Measurements from ENCODE around the gene FHIT. TPM values are rescaled to one million over a fixed set of nuclear protein-coding genes. Genes with fewer than 3 reads are reported as not detected.

Gene FHIT
- total and polyA plus RNA-seq, 2 of the 4 experiments (the other 2 are of a cell fraction) = 0.07 TPM; not detected in 1

DNA sequence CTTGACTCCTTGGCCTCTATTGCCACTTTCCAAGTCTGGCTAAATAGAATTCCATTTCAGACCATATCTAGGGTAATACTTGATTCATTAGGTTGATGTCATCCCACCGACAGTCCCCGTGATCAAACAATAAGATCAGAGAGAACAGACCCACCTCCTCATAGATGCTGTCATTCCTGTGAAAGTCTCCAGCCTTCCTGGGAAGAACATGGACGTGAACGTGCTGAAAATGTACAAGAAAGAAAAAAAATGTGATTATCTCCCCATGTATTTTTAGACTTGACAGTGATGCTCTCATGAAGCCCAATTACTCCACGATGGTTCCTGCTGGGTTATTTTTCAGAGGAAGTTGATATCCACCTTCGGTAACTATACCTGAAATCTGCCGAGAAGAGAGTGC is 1329.1 kb downstream of the FHIT start:
- no peak overlapping the region for H3K4me2 ChIP-seq (ENCODE audit: low read depth, low read length)
- H2AK5ac ChIP-seq (ENCODE audit: low read depth, low read length) = no peak overlapping the region
- H3K4ac ChIP-seq (ENCODE audit: low read depth, low read length) = no peak overlapping the region
- no peak overlapping the region for H3K14ac ChIP-seq (replicated peaks; ENCODE audit: low read depth, low read length)
- BruUV-seq (replicated peaks) = no TSS peak
- H3K23ac ChIP-seq (ENCODE audit: low read depth, low read length) = no peak overlapping the region
- H2BK5ac ChIP-seq (ENCODE audit: low read depth, low read length, poor library complexity, severe bottlenecking) = no peak overlapping the region
- no peaks in the 10 kb centered on the region for H3K27me3 ChIP-seq (ENCODE audit: control insufficient read depth, insufficient read depth, low read length)
- H2AK9ac ChIP-seq (replicated peaks; ENCODE audit: low read depth, low read length, poor library complexity) = no peak overlapping the region
- TF ChIP-seq MAFK (IDR thresholded peaks at IDR 0.05; ENCODE audit: low read depth, low read length) = no peak
- no peak for TF ChIP-seq MAZ (IDR thresholded peaks at IDR 0.05; ENCODE audit: borderline replicate concordance, low read depth, low read length)
- no peak for TF ChIP-seq SMC3 (IDR thresholded peaks at IDR 0.05; ENCODE audit: low read depth, low read length)
- TF ChIP-seq, protein P1, sequence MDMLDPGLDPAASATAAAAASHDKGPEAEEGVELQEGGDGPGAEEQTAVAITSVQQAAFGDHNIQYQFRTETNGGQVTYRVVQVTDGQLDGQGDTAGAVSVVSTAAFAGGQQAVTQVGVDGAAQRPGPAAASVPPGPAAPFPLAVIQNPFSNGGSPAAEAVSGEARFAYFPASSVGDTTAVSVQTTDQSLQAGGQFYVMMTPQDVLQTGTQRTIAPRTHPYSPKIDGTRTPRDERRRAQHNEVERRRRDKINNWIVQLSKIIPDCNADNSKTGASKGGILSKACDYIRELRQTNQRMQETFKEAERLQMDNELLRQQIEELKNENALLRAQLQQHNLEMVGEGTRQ (IDR thresholded peaks at IDR 0.05; ENCODE audit: low read depth, low read length) = no peak
- no peak for TF ChIP-seq CHD1 (IDR thresholded peaks at IDR 0.05; ENCODE audit: low read depth, low read length)
- TF ChIP-seq FOS (IDR thresholded peaks at IDR 0.05; ENCODE audit: low read depth, low read length) = no peak
- no peak for TF ChIP-seq BHLHE40 (IDR thresholded peaks at IDR 0.05; ENCODE audit: low read depth, low read length)
- DNase-seq (no peak), ATAC-seq (ENCODE audit: low read depth) (no peak)
- H3K56ac ChIP-seq (ENCODE audit: extremely low read depth, insufficient read depth, low read length) = no peak overlapping the region
- no peak overlapping the region for H2BK15ac ChIP-seq (ENCODE audit: low read depth, low read length)
- H3K4me3 ChIP-seq (ENCODE audit: insufficient read depth, low read depth, low read length) = no peak overlapping the region
- no peak overlapping the region for H2BK20ac ChIP-seq (ENCODE audit: low read depth, low read length)
- no peaks in the 10 kb centered on the region for H3K9me1 ChIP-seq (ENCODE audit: insufficient read depth, low read length)
- no peaks in the 10 kb centered on the region for H3K9me3 ChIP-seq (ENCODE audit: control insufficient read depth, insufficient read depth, low read length)
- no peak overlapping the region for H3K18ac ChIP-seq (ENCODE audit: low read depth, low read length)
- ChIA-PET POLR2A (ENCODE audit: unreplicated experiment) (no interaction called here), CTCF (no interaction called here)
- H4K91ac ChIP-seq (ENCODE audit: insufficient read depth, low read depth, low read length) = no peak overlapping the region
- no peaks in the 10 kb centered on the region for H3K4me1 ChIP-seq (ENCODE audit: control insufficient read depth, insufficient read depth, low read length)
- H3K36me3 ChIP-seq (ENCODE audit: control insufficient read depth, insufficient read depth, low read length) = no peaks in the 10 kb centered on the region
- H4K8ac ChIP-seq (ENCODE audit: low read depth in 2 of 2, low read length in 2 of 2) = no peak overlapping the region
- H4K5ac ChIP-seq (ENCODE audit: low read depth, low read length) = no peak overlapping the region
- no peak overlapping the region for H2AFZ ChIP-seq (replicated peaks; ENCODE audit: low read length, poor library complexity)
- H3K79me1 ChIP-seq (ENCODE audit: low read depth in 1 of 2, low read length in 2 of 2) = no peaks in the 10 kb centered on the region
- 71% methylated on average over 1 of the region's 7 CpGs; no CpG with 5 or more reads in 1 of the 2 experiments for WGBS, 2 experiments (ENCODE audit: extremely low coverage in 2 of 2, insufficient read length in 1 of 2)
- H4K20me1 ChIP-seq (ENCODE audit: insufficient read depth, low read length) = no peaks in the 10 kb centered on the region
- in situ Hi-C loops (cut with MboI; ENCODE audit: low sequenced_read_pairs) = no loop called here
- intact Hi-C loops (cut with micrococcal nuclease) = no loop called here
- dilution Hi-C loops (cut with HindIII; ENCODE audit: low sequenced_read_pairs, unreplicated experiment) = no loop called here
- no peak overlapping the region for H2BK120ac ChIP-seq (ENCODE audit: low read depth, low read length)
- H3K9ac ChIP-seq (ENCODE audit: low read depth, low read length) = no peak overlapping the region
- no peak overlapping the region for H3K27ac ChIP-seq (ENCODE audit: insufficient read depth, low read length)
